Measurements from ENCODE around the gene VTI1A. TPM values are rescaled to one million over a fixed set of nuclear protein-coding genes. Genes with fewer than 3 reads are reported as not detected.

Gene VTI1A
- total RNA-seq, 4 donors from 2014 or later: 49.3 to 84.5 (median 61.2) TPM

GRCh38 chr10:112614072-112614471 is 167.1 kb downstream of the VTI1A start:
- 87% methylated on average over 6 of the region's 6 CpGs for WGBS, 2 donors
- no peak for TF ChIP-seq POLR2A (IDR thresholded peaks at IDR 0.05)
- no peak for TF ChIP-seq CTCF (IDR thresholded peaks at IDR 0.05)
- intact Hi-C loops (cut with DNase I): no loop called here

GRCh38 chr10:112614586-112614985 is 167.6 kb downstream of the VTI1A start:
- Histone ChIP-seq H3K4me1 (no peaks in the 10 kb centered on the region), H3K27ac (no peak overlapping the region), H3K9me3 (no peaks in the 10 kb centered on the region), H3K4me3 (replicated peaks in 1 of 3) (no peak overlapping the region), H3K27me3 (no peaks in the 10 kb centered on the region), H3K36me3 (no peaks in the 10 kb centered on the region)
- WGBS, 2 donors: 92 to 93% methylated on average over 1 of the region's 1 CpG
- no peak for DNase-seq
- intact Hi-C loops (cut with DNase I): no loop called here
- TF ChIP-seq CTCF (IDR thresholded peaks at IDR 0.05) (no peak), POLR2A (IDR thresholded peaks at IDR 0.05) (no peak)

More at GRCh38 chr10:112614072-112614471, 167.1 kb downstream of the VTI1A start:
- no peak overlapping the region for H3K27ac ChIP-seq
- H3K4me3 ChIP-seq (replicated peaks in 1 of 3): no peak overlapping the region
- no peaks in the 10 kb centered on the region for H3K36me3 ChIP-seq
- no peaks in the 10 kb centered on the region for H3K27me3 ChIP-seq
- H3K9me3 ChIP-seq: no peaks in the 10 kb centered on the region
- no peak for DNase-seq
- no peaks in the 10 kb centered on the region for H3K4me1 ChIP-seq

GRCh38 chr10:112615269-112615668 is 168.3 kb downstream of the VTI1A start:
- no peaks in the 10 kb centered on the region for H3K27me3 ChIP-seq
- no peaks in the 10 kb centered on the region for H3K9me3 ChIP-seq
- intact Hi-C loops (cut with DNase I): no loop called here
- DNase-seq: no peak
- no peak overlapping the region for H3K27ac ChIP-seq
- H3K4me3 ChIP-seq (replicated peaks in 1 of 3): no peak overlapping the region
- H3K36me3 ChIP-seq: no peaks in the 10 kb centered on the region
- 91 to 92% methylated on average over 1 of the region's 1 CpG for WGBS, 2 donors
- TF ChIP-seq CTCF (IDR thresholded peaks at IDR 0.05) (no peak), POLR2A (IDR thresholded peaks at IDR 0.05) (no peak)
- no peaks in the 10 kb centered on the region for H3K4me1 ChIP-seq

- Histone ChIP-seq H3K27ac (no peak overlapping the region), H3K4me1 (no peaks in the 10 kb centered on the region), H3K36me3 (no peaks in the 10 kb centered on the region), H3K9me3 (no peaks in the 10 kb centered on the region), H3K27me3 (no peaks in the 10 kb centered on the region), H3K4me3 (replicated peaks in 1 of 3) (no peak overlapping the region)
- TF ChIP-seq CTCF (IDR thresholded peaks at IDR 0.05) (no peak), POLR2A (IDR thresholded peaks at IDR 0.05) (no peak)
- intact Hi-C loops (cut with DNase I): no loop called here
- DNase-seq: no peak
Observed at GRCh38 chr10:112616647-112617046, 169.6 kb downstream of the VTI1A start.

GRCh38 chr10:112618814-112619213 is 171.8 kb downstream of the VTI1A start:
- H3K9me3 ChIP-seq: no peaks in the 10 kb centered on the region
- H3K4me1 ChIP-seq: no peaks in the 10 kb centered on the region
- H3K36me3 ChIP-seq: no peaks in the 10 kb centered on the region
- no peak for TF ChIP-seq POLR2A (IDR thresholded peaks at IDR 0.05)
- TF ChIP-seq CTCF (IDR thresholded peaks at IDR 0.05): no peak
- H3K27ac ChIP-seq: no peak overlapping the region
- intact Hi-C loops (cut with DNase I): no loop called here
- WGBS, 2 donors: 95 to 97% methylated on average over 3 of the region's 3 CpGs
- no peak overlapping the region for H3K4me3 ChIP-seq (replicated peaks in 1 of 3)
- DNase-seq: no peak
- H3K27me3 ChIP-seq: no peaks in the 10 kb centered on the region

Data from thyroid gland (tissue), 4 donors.